Prostate gland (tissue), 2 donors: ENCODE results near the gene MYH9. TPM values are rescaled to one million over a fixed set of nuclear protein-coding genes. Genes with fewer than 3 reads are reported as not detected.

ENCODE experiments used
- DNase-seq: peaks from one replicate; pipeline ENCODE4 v3.0.0-alpha.2; 2019; ENCODE audit warnings: low spot score
- H3K27ac ChIP-seq, 2 donors: fragments of 200-600 bp; sonication (generic); 2 replicates each; pipeline ENCODE4 v1.5.1; 2017 to 2019
- H3K27me3 ChIP-seq: fragments of 200-600 bp; sonication (generic); replicated peaks from 2 replicates; pipeline ENCODE4 v1.5.1; 2019; ENCODE audit not compliant: insufficient read depth
- H3K36me3 ChIP-seq, 2 donors: fragments of 200-600 bp; sonication (generic); 1 replicate in 1 of 2; 2 replicates in 1 of 2; pipeline versions ENCODE4 v1.5.1 to v1.8.1; 2017 to 2019
- H3K4me1 ChIP-seq: fragments of 200-600 bp; sonication (generic); replicated peaks from 2 replicates; pipeline ENCODE4 v1.5.1; 2019
- H3K4me3 ChIP-seq, 2 donors: fragments of 200-600 bp; sonication (generic); 2 replicates each; pipeline ENCODE4 v1.5.1; 2017 to 2019
- H3K9me3 ChIP-seq: fragments of 200-600 bp; sonication (generic); 2 replicates; pipeline ENCODE4 v1.5.1; 2017
- POLR2A ChIP-seq: fragments of 450-650 bp; IDR thresholded peaks from one replicate; pipeline ENCODE4 v1.6.1; 2016; ENCODE audit warnings: antibody characterized with exemption, mild to moderate bottlenecking
- POLR2AphosphoS5 ChIP-seq: sonication (generic); formaldehyde crosslinking; IDR thresholded peaks from one replicate; pipeline ENCODE4 v1.6.1; 2017; ENCODE audit warnings: antibody characterized with exemption
- WGBS: methylation state at CpG from one replicate; pipeline ENCODE4 v1.1.5; 2018; 5-methylcytosine and 5-hydroxymethylcytosine counted together
- intact Hi-C: fragments of 100-400 bp; cut with DNase I; formaldehyde crosslinking; loops from one replicate; pipeline ENCODE4 v1.14.2; 2022
- total RNA-seq, 2 donors: library from RNA; depleted of rRNA; stranded (reverse); fragments of >200 nt; gene quantifications; one replicate each; pipeline ENCODE4 v1.1.0, GENCODE V29; 2016
- TF ChIP-seq, protein P1 (sequence below), 4 experiments: fragments of 200-600 bp in 2 of 4; fragments of 450-650 bp in 2 of 4; sonication (generic) in 2 of 4; IDR thresholded peaks; 1 replicate in 3 of 4; 2 replicates in 1 of 4; pipeline ENCODE4 v1.5.1; 2016 to 2019; ENCODE audit warnings: antibody characterized with exemption in 4 of 4, mild to moderate bottlenecking in 2 of 4, moderate library complexity in 2 of 4

The MYH9 gene
- total RNA-seq, 2 donors from 2014 or later: 295 to 329 TPM

DNA sequence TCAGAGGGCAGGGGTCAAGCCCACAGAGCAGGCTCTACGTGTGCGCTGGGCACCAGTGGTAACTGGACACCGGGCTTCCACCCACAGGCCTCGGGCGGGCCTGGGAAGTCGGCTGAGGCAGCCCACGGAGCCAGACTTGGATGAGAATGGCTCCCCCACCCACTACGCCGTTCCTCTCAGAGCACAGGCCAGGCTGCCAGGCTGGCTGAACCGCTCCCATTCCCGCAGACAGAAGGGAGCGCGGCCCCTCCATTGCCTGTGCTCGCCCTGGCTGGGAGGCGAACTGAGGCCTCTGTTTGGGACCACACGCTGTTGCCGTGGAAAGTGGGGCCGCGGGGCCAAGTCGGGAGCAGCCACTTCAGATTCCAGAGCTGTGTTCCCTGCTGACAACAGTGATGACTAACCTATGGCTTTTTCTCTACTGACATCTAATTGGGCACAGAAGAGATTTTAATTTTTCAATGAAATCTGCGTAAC is 63.9 kb downstream of the MYH9 start:
- Histone ChIP-seq H3K4me3 (no peak overlapping the region), H3K27ac (peak overlapping the region; percentile 94 to 96), H3K36me3 (peaks cover 29 to 43% of the 10 kb centered on the region in 2 donors), H3K27me3 (no peaks in the 10 kb centered on the region), H3K9me3 (no peaks in the 10 kb centered on the region), H3K4me1 (peaks cover 59% of the 10 kb centered on the region)
- intact Hi-C loops: no loop called here
- TF ChIP-seq POLR2AphosphoS5: no peak
- TF ChIP-seq, protein P1, sequence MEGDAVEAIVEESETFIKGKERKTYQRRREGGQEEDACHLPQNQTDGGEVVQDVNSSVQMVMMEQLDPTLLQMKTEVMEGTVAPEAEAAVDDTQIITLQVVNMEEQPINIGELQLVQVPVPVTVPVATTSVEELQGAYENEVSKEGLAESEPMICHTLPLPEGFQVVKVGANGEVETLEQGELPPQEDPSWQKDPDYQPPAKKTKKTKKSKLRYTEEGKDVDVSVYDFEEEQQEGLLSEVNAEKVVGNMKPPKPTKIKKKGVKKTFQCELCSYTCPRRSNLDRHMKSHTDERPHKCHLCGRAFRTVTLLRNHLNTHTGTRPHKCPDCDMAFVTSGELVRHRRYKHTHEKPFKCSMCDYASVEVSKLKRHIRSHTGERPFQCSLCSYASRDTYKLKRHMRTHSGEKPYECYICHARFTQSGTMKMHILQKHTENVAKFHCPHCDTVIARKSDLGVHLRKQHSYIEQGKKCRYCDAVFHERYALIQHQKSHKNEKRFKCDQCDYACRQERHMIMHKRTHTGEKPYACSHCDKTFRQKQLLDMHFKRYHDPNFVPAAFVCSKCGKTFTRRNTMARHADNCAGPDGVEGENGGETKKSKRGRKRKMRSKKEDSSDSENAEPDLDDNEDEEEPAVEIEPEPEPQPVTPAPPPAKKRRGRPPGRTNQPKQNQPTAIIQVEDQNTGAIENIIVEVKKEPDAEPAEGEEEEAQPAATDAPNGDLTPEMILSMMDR (IDR thresholded peaks at IDR 0.05): no peak
- no peak for DNase-seq
- WGBS: 37% methylated on average over 20 of the region's 21 CpGs

DNA sequence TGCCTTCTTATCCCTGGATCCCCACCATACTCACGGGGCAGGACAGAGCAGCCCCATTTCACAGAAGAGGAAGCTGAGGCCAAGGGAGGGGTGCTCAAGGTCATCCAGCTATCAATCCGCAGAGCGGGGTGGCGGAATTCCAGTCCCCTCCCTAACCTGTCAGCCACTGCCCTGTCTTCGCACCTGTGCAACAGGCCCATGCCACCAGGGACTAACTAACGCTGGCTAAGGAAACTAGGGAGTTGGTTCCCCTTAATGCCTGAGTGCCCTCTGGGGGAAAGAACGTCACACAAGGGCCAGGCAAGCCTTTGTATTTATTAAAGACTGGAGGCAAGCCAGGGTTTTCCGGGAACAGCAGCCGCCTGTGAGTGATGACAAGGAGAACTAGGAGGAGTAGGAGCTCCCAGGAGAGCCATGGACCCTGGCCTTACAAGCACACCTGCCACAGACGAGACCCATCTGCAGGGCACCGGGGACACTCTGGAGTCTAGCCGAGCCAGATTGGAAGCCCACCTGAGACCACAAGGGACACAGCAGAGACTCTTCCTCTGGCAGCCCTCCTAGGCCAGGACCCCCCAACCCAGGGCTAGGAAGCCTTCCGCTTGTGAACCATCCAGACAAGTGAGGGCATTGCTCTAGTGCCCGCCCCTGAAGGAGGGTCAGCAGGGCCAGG is 64.4 kb downstream of the MYH9 start:
- H3K4me3 ChIP-seq: no peak overlapping the region
- 37% methylated on average over 14 of the region's 14 CpGs for WGBS
- DNase-seq: peak; percentile 88
- intact Hi-C loops: no loop called here
- peak overlapping the region; percentile 94 to 96 for H3K27ac ChIP-seq
- no peaks in the 10 kb centered on the region for H3K27me3 ChIP-seq
- H3K4me1 ChIP-seq: peaks cover 54% of the 10 kb centered on the region
- peaks cover 29 to 49% of the 10 kb centered on the region in 2 donors for H3K36me3 ChIP-seq
- no peaks in the 10 kb centered on the region for H3K9me3 ChIP-seq
- TF ChIP-seq POLR2A: no peak
- peak; percentile 91 for TF ChIP-seq POLR2AphosphoS5
- TF ChIP-seq, protein P1 (IDR thresholded peaks at IDR 0.05): peak in 2 of 4 experiments; percentile 19 to 27

DNA sequence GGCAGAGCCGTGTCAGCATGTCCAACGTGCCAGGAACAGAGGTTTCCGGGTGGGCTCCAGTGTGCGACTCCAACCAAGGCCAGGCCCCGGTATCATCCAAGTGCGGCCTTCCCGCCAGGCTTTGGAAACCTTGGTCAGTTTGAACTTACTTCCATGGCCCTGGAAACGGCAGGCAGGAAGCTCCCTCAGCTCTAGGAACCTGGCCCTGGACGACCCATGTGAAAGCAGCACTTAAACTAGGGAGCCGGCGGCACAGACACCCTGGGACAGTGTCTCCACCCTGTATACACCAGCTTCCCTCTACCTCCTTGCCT is 65.2 kb downstream of the MYH9 start:
- no peak for TF ChIP-seq POLR2AphosphoS5
- TF ChIP-seq POLR2A: no peak
- TF ChIP-seq, protein P1 (IDR thresholded peaks at IDR 0.05): no peak
- Histone ChIP-seq H3K4me1 (peaks cover 46% of the 10 kb centered on the region), H3K27ac (peak overlapping the region; percentile 94 to 96), H3K9me3 (no peaks in the 10 kb centered on the region), H3K4me3 (no peak overlapping the region), H3K36me3 (peaks cover 29 to 50% of the 10 kb centered on the region in 2 donors), H3K27me3 (no peaks in the 10 kb centered on the region)
- DNase-seq: no peak
- intact Hi-C loops: no loop called here
- 77% methylated on average over 11 of the region's 11 CpGs for WGBS

DNA sequence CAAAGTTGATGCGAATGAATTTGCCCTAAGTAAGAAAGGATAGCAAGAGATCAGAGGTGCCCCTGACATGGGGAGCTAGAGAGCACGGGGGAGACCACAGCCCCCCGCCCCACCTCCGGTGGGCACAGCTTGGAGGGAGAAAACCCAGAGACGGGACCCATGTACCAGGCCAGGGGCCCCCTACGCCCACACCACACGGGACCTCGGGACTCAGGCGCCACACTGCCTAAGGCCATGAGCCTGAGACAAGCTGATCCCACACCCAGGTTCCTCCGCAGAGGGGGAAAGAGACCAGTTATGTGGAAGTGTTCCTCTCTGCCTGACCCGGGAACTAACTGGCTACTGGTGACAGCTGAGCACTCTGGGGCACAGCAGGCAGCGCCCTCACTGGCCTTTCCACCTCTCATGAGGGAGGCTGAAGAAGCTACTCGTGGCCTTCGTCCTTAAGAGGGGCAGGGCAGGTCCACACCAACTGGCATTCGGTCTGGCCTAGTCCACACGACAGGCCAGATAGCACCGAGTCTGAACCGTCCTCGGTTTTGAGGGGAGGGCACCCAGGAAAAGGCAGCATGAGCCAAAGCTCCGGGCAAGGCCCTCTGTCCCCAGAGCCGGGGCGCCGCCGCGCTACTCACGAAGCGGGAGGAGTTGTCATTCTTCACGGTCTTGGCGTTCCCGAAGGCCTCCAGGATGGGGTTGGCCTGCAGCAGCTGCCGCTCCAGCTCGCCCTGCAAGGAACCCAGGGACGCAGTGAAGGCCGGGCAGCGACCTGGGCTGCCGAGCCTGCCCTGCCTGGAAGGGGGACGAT is 65.8 kb downstream of the MYH9 start:
- Histone ChIP-seq H3K9me3 (no peaks in the 10 kb centered on the region), H3K27me3 (no peaks in the 10 kb centered on the region), H3K4me1 (peaks cover 40% of the 10 kb centered on the region), H3K27ac (peak overlapping the region; percentile 94 to 96), H3K4me3 (no peak overlapping the region), H3K36me3 (peaks cover 29 to 55% of the 10 kb centered on the region in 2 donors)
- 85% methylated on average over 37 of the region's 37 CpGs for WGBS
- no peak for DNase-seq
- no peak for TF ChIP-seq POLR2A
- TF ChIP-seq, protein P1 (IDR thresholded peaks at IDR 0.05): no peak
- TF ChIP-seq POLR2AphosphoS5: no peak
- intact Hi-C loops: no loop called here
